Thoracic aorta (tissue), 2 donors: ENCODE data around the gene MMP8. TPM values are rescaled to one million over a fixed set of nuclear protein-coding genes. Genes with fewer than 3 reads are reported as not detected.

Experiments used
- ATAC-seq: fragments of 150-250 bp; one replicate; pipeline ENCODE4 v1.8.0; 2017; ENCODE audit warnings: low read depth; ENCODE audit not compliant: insufficient number of reproducible peaks, low FRiP score
- DNase-seq: peaks from one replicate; pipeline ENCODE4 v3.0.0-alpha.2; 2020; ENCODE audit warnings: low spot score
- H3K27ac ChIP-seq, 2 donors: fragments of 200-600 bp; sonication (generic); 1 replicate in 1 of 2; 2 replicates in 1 of 2; pipeline ENCODE4 v1.5.1; 2016; ENCODE audit warnings: mild to moderate bottlenecking in 2 of 2, moderate library complexity in 2 of 2
- H3K27me3 ChIP-seq: fragments of 200-600 bp; sonication (generic); replicated peaks from 2 replicates; pipeline ENCODE4 v1.6.0; 2016; ENCODE audit warnings: mild to moderate bottlenecking; ENCODE audit not compliant: insufficient read depth
- H3K36me3 ChIP-seq: fragments of 200-600 bp; sonication (generic); one replicate; pipeline ENCODE4 v1.5.1; 2016
- H3K4me1 ChIP-seq, 2 donors: fragments of 200-600 bp; sonication (generic); 1 replicate in 1 of 2; 2 replicates in 1 of 2; pipeline versions ENCODE4 v1.5.1 to v1.6.0; 2016; ENCODE audit warnings: low read depth in 2 of 2, mild to moderate bottlenecking in 1 of 2; ENCODE audit not compliant: control insufficient read depth in 1 of 2
- H3K4me3 ChIP-seq: fragments of 200-600 bp; sonication (generic); 2 replicates; pipeline ENCODE4 v1.5.1; 2016; ENCODE audit warnings: mild to moderate bottlenecking
- H3K9me3 ChIP-seq: fragments of 200-600 bp; sonication (generic); 2 replicates; pipeline ENCODE4 v1.5.1; 2016
- CTCF ChIP-seq: fragments of 200-600 bp; sonication (generic); IDR thresholded peaks from one replicate; pipeline ENCODE4 v1.5.1; 2019; ENCODE audit warnings: antibody characterized with exemption
- total RNA-seq, 2 donors: library from RNA; depleted of rRNA; stranded (reverse); fragments of >200 nt; gene quantifications; one replicate each; pipeline versions ENCODE4 v1.1.0 to v1.2.3, GENCODE V29; 2016

MMP8 gene
- total RNA-seq, 2 donors from 2014 or later, result not detected

DNA sequence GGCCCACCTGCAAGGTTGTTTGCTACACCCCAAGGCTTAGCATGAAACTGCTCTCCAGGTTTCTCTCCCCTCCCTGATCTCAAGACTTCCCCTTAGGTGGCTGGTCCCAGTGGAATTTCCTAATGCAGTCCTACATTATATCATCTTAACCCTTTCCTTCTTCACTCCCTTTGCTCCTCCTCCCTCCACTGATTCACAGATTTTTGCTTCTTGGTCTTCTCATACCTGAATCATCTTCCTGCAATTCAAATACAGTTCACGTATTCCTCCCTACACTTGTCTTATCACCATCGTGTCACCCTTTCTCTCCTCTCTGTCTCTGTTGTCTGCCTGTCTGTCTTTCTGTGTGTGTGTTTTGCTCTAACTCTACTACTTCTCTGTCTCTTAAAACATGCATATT is 38.7 kb upstream of the MMP8 start:
- ATAC-seq (no peak), DNase-seq (no peak)
- no peaks in the 10 kb centered on the region for H3K36me3 ChIP-seq
- H3K9me3 ChIP-seq, result no peaks in the 10 kb centered on the region
- no peak for TF ChIP-seq CTCF
- H3K4me1 ChIP-seq, result no peaks in the 10 kb centered on the region
- no peaks in the 10 kb centered on the region for H3K27me3 ChIP-seq
- H3K27ac ChIP-seq, result no peak overlapping the region
- no peak overlapping the region for H3K4me3 ChIP-seq

DNA sequence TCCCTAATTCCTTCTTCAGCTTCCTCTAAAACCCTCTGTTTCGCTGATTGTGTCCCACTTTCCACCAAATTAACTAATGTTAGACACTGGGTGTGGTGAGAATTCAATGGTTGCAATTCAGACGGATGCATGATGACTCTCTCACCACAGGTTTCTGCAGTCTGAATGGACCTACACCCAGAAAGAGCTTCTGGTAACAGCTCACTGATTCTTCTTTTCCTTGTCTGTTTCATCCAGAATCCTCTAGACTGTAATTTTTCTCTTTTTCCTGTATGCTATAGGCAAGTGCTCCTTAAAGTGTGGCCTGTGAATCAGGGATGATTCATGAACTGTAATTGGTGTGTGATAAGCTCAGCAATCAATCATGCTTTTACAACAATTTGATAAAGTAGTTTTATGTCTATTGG is 37.6 kb upstream of the MMP8 start:
- no peak for TF ChIP-seq CTCF
- no peak overlapping the region for H3K27ac ChIP-seq
- H3K27me3 ChIP-seq, result no peaks in the 10 kb centered on the region
- DNase-seq (no peak), ATAC-seq (no peak)
- no peak overlapping the region for H3K4me3 ChIP-seq
- H3K36me3 ChIP-seq, result no peaks in the 10 kb centered on the region
- H3K9me3 ChIP-seq, result no peaks in the 10 kb centered on the region
- H3K4me1 ChIP-seq, result no peaks in the 10 kb centered on the region

DNA sequence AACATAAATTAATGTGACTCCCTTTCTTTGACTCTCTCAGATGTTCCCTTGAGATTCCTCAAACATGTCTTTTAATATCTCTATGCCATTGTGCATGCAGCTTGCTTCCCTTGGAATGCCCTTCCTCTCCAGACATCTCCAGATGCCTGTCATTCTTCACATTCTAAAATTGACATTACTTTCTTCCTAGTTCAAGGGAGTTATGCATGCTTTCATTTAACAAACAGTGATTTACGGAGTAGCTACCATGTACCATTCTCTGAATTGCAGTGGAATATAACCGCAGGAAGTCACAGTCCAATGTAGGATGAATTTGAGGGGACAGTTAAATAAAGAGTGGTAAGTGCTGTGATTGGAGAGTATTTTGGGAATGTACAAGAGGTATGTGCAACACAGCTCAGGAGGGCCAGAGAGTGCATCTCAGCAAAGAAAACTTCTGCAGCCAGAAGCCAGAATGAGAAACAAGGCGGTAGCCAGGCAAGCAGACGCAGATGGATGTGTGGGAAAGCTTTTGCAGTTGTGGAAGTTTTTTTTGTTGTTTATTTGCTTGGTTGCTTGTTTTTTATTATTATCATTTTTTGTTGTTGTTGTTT is 37.0 kb upstream of the MMP8 start:
- Histone ChIP-seq H3K36me3 (no peaks in the 10 kb centered on the region), H3K9me3 (no peaks in the 10 kb centered on the region), H3K27ac (no peak overlapping the region), H3K27me3 (no peaks in the 10 kb centered on the region), H3K4me1 (no peaks in the 10 kb centered on the region), H3K4me3 (no peak overlapping the region)
- no peak for TF ChIP-seq CTCF
- ATAC-seq (no peak), DNase-seq (no peak)

- no peaks in the 10 kb centered on the region for H3K27me3 ChIP-seq
- DNase-seq, result no peak
- TF ChIP-seq CTCF, result no peak
- H3K4me3 ChIP-seq, result no peak overlapping the region
- H3K9me3 ChIP-seq, result no peaks in the 10 kb centered on the region
- no peak for ATAC-seq
- H3K27ac ChIP-seq, result no peak overlapping the region
- no peaks in the 10 kb centered on the region for H3K36me3 ChIP-seq
- H3K4me1 ChIP-seq, result no peaks in the 10 kb centered on the region
These were observed 35.7 kb upstream of the MMP8 start for GRCh38 chr11:102760344-102761035.

GRCh38 chr11:102757823-102758549 is 33.2 kb upstream of the MMP8 start:
- ATAC-seq (no peak), DNase-seq (no peak)
- Histone ChIP-seq H3K27me3 (no peaks in the 10 kb centered on the region), H3K27ac (no peak overlapping the region), H3K36me3 (no peaks in the 10 kb centered on the region), H3K4me3 (no peak overlapping the region), H3K4me1 (no peaks in the 10 kb centered on the region), H3K9me3 (no peaks in the 10 kb centered on the region)
- no peak for TF ChIP-seq CTCF
